ENCODE data around the gene NBEA. TPM values are rescaled to one million over a fixed set of nuclear protein-coding genes. Genes with fewer than 3 reads are reported as not detected.

The NBEA gene
- total RNA-seq, 1 experiment from 2014 or later: 4.1 TPM

DNA sequence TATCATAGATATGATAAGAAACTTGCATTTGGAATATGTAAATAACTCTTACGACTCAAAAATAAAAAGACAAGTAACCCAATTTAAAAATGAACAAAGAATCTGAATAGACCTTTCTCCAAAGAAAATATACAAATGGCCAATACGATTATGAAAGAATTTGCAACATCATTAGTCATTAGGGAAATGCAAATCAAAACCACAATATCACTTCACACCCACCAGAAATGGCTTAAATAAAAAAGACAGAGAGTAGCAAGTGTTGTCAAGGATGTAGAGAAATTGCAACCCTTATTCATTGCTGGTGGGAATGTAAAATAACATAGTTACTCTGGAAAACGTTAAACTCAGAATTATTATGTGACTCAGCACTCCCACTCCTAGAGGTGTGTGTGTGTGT is 761.0 kb downstream of the NBEA start (continued):
- TF ChIP-seq, protein P1, sequence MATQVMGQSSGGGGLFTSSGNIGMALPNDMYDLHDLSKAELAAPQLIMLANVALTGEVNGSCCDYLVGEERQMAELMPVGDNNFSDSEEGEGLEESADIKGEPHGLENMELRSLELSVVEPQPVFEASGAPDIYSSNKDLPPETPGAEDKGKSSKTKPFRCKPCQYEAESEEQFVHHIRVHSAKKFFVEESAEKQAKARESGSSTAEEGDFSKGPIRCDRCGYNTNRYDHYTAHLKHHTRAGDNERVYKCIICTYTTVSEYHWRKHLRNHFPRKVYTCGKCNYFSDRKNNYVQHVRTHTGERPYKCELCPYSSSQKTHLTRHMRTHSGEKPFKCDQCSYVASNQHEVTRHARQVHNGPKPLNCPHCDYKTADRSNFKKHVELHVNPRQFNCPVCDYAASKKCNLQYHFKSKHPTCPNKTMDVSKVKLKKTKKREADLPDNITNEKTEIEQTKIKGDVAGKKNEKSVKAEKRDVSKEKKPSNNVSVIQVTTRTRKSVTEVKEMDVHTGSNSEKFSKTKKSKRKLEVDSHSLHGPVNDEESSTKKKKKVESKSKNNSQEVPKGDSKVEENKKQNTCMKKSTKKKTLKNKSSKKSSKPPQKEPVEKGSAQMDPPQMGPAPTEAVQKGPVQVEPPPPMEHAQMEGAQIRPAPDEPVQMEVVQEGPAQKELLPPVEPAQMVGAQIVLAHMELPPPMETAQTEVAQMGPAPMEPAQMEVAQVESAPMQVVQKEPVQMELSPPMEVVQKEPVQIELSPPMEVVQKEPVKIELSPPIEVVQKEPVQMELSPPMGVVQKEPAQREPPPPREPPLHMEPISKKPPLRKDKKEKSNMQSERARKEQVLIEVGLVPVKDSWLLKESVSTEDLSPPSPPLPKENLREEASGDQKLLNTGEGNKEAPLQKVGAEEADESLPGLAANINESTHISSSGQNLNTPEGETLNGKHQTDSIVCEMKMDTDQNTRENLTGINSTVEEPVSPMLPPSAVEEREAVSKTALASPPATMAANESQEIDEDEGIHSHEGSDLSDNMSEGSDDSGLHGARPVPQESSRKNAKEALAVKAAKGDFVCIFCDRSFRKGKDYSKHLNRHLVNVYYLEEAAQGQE (IDR thresholded peaks at IDR 0.05; ENCODE audit: low read depth): no peak
- TF ChIP-seq ZNF274 (IDR thresholded peaks at IDR 0.05; ENCODE audit: low read depth, low read length): no peak
- TF ChIP-seq, protein P2, sequence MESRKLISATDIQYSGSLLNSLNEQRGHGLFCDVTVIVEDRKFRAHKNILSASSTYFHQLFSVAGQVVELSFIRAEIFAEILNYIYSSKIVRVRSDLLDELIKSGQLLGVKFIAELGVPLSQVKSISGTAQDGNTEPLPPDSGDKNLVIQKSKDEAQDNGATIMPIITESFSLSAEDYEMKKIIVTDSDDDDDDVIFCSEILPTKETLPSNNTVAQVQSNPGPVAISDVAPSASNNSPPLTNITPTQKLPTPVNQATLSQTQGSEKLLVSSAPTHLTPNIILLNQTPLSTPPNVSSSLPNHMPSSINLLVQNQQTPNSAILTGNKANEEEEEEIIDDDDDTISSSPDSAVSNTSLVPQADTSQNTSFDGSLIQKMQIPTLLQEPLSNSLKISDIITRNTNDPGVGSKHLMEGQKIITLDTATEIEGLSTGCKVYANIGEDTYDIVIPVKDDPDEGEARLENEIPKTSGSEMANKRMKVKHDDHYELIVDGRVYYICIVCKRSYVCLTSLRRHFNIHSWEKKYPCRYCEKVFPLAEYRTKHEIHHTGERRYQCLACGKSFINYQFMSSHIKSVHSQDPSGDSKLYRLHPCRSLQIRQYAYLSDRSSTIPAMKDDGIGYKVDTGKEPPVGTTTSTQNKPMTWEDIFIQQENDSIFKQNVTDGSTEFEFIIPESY (IDR thresholded peaks at IDR 0.05; ENCODE audit: extremely low read depth, insufficient replicate concordance, low read length): no peak
- no peak for TF ChIP-seq ELF1 (IDR thresholded peaks at IDR 0.05; ENCODE audit: borderline replicate concordance, low read depth)
- TF ChIP-seq POLR2AphosphoS5 (IDR thresholded peaks at IDR 0.05; ENCODE audit: low read depth, low read length): no peak
- no peak for TF ChIP-seq CEBPB (IDR thresholded peaks at IDR 0.05; ENCODE audit: low read depth)
- TF ChIP-seq, protein P3, sequence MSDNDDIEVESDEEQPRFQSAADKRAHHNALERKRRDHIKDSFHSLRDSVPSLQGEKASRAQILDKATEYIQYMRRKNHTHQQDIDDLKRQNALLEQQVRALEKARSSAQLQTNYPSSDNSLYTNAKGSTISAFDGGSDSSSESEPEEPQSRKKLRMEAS (IDR thresholded peaks at IDR 0.05): no peak

DNA sequence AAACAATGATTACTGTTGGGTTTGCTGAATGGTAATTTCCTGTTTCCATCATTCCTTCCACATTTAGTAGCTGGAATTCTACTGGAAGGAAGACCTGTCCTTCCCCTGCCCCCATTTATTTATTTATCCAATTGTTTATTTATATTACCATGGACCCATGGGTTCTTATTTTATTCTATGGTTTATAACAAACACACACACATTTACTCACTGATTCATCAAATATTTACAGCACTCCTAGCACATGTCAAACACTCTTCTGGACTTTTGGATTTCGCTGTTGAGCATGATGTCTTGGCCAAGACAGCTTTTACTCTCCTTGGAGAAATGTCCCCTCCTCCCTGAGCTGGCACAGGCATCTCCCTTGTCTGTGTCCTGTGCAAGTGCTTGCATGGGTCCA is 762.3 kb downstream of the NBEA start:
- intact Hi-C loops (cut with micrococcal nuclease): no loop called here
- DNase-seq (ENCODE audit: low read depth, low spot score) (no peak), ATAC-seq (no peak)
- H3K27me3 ChIP-seq (ENCODE audit: insufficient read depth, low read length): 0 out of 2 replicates have a peak, but pooled peaks cover 3% of the 10 kb centered on the region
- no peaks in the 10 kb centered on the region for H3K9me2 ChIP-seq (ENCODE audit: insufficient read depth)
- CTCF ChIA-PET: no interaction called here
- H3K4me2 ChIP-seq (ENCODE audit: low read length): no peak overlapping the region
- H3K79me2 ChIP-seq (ENCODE audit: insufficient read depth, low read length): no peaks in the 10 kb centered on the region
- H3K9ac ChIP-seq (ENCODE audit: low read length): no peak overlapping the region
- no peaks in the 10 kb centered on the region for H3K36me3 ChIP-seq (ENCODE audit: control insufficient read depth in 1 of 2, insufficient read depth in 2 of 2, low read length in 2 of 2)
- no peak overlapping the region for H2AFZ ChIP-seq (ENCODE audit: low read depth, low read length, poor library complexity, severe bottlenecking)
- BruUV-seq (replicated peaks): no TSS peak
- H3K9me3 ChIP-seq (ENCODE audit: control insufficient read depth in 1 of 2, insufficient read depth in 1 of 2, low read depth in 1 of 2, low read length in 2 of 2): no peaks in the 10 kb centered on the region
- RAD21 ChIA-PET (ENCODE audit: low non-redundant PET in 1 of 2, low total read pairs in 2 of 2, uncharacterized antibody in 2 of 2, unreplicated experiment in 2 of 2): no interaction called here
- TF ChIP-seq, protein P4, sequence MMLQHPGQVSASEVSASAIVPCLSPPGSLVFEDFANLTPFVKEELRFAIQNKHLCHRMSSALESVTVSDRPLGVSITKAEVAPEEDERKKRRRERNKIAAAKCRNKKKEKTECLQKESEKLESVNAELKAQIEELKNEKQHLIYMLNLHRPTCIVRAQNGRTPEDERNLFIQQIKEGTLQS (IDR thresholded peaks at IDR 0.05): no peak
- TF ChIP-seq EZH2 (IDR thresholded peaks at IDR 0.05) (no peak), ZFX (IDR thresholded peaks at IDR 0.05) (no peak), RAD21 (IDR thresholded peaks at IDR 0.05; ENCODE audit: low read depth) (no peak), YY1 (IDR thresholded peaks at IDR 0.05; ENCODE audit: extremely low read depth, insufficient replicate concordance, low read depth, low read length) (no peak), EZH2phosphoT487 (IDR thresholded peaks at IDR 0.05; ENCODE audit: borderline replicate concordance) (no peak), SRF (IDR thresholded peaks at IDR 0.05; ENCODE audit: low read depth) (no peak), CEBPB (IDR thresholded peaks at IDR 0.05; ENCODE audit: low read depth) (no peak), SP1 (IDR thresholded peaks at IDR 0.05; ENCODE audit: low read depth) (no peak), EGR1 (IDR thresholded peaks at IDR 0.05; ENCODE audit: low read depth) (no peak), POLR2AphosphoS5 (IDR thresholded peaks at IDR 0.05; ENCODE audit: low read depth, low read length) (no peak)
- TF ChIP-seq, protein P5, sequence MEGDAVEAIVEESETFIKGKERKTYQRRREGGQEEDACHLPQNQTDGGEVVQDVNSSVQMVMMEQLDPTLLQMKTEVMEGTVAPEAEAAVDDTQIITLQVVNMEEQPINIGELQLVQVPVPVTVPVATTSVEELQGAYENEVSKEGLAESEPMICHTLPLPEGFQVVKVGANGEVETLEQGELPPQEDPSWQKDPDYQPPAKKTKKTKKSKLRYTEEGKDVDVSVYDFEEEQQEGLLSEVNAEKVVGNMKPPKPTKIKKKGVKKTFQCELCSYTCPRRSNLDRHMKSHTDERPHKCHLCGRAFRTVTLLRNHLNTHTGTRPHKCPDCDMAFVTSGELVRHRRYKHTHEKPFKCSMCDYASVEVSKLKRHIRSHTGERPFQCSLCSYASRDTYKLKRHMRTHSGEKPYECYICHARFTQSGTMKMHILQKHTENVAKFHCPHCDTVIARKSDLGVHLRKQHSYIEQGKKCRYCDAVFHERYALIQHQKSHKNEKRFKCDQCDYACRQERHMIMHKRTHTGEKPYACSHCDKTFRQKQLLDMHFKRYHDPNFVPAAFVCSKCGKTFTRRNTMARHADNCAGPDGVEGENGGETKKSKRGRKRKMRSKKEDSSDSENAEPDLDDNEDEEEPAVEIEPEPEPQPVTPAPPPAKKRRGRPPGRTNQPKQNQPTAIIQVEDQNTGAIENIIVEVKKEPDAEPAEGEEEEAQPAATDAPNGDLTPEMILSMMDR (IDR thresholded peaks at IDR 0.05 in 2 of 3, conservative IDR thresholded peaks at IDR 0.05 in 1 of 3; ENCODE audit: borderline replicate concordance in 1 of 3, insufficient read depth in 1 of 3, low read depth in 2 of 3, low read length in 2 of 3): no peak
- no peaks in the 10 kb centered on the region for H3K4me1 ChIP-seq (ENCODE audit: control insufficient read depth in 1 of 2, insufficient read depth in 2 of 2, low read length in 2 of 2)
- POLR2A ChIA-PET: no interaction called here
- H4K20me1 ChIP-seq (ENCODE audit: insufficient read depth): no peaks in the 10 kb centered on the region
- H3K27ac ChIP-seq (ENCODE audit: low read depth, low read length): no peak overlapping the region
- H3K4me3 ChIP-seq (replicated peaks in 1 of 2; ENCODE audit: low read depth in 1 of 2, low read length in 2 of 2): no peak overlapping the region
